HG03095 (cell line): ENCODE data around the gene CIAO3.

ENCODE experiments used
- ATAC-seq: cut with Tn5 transposase; IDR thresholded peaks from one replicate; pipeline ENCODE4 v1.9.1; 2021; ENCODE audit warnings: moderate library complexity; ENCODE audit not compliant: unreplicated experiment

CIAO3 gene

GRCh38 chr16:740764-741505 is at the start of gene CIAO3:
CIAO3 (minus strand) TSS chr16:740997; CDS start chr16:740985, 12 bp downstream.
- peak; percentile 49 for ATAC-seq

GRCh38 chr16:790086-790485 is 49.3 kb upstream of the CIAO3 start:
- ATAC-seq: no peak

- no peak for ATAC-seq
Observed at GRCh38 chr16:789191-789850, 48.5 kb upstream of the CIAO3 start.

- ATAC-seq: peak; percentile 55
Observed at GRCh38 chr16:788399-789126, 47.8 kb upstream of the CIAO3 start, which contains the start of gene CHTF18. CHTF18 (plus strand) TSS chr16:788620; CDS start chr16:788685, 65 bp downstream.

GRCh38 chr16:787978-788398 is 47.2 kb upstream of the CIAO3 start, which contains the start of gene RPUSD1:
RPUSD1 (minus strand) TSS chr16:788381; CDS start chr16:787737, 644 bp downstream.
- ATAC-seq: peak; percentile 12

- ATAC-seq: no peak
Observed at GRCh38 chr16:787321-787966, 46.6 kb upstream of the CIAO3 start.

GRCh38 chr16:785563-786535 is 45.1 kb upstream of the CIAO3 start:
- ATAC-seq: no peak

- no peak for ATAC-seq
Observed at GRCh38 chr16:784431-784830, 43.6 kb upstream of the CIAO3 start.

- no peak for ATAC-seq
Observed at GRCh38 chr16:783404-784161, 42.8 kb upstream of the CIAO3 start.

GRCh38 chr16:782766-783403 is 42.1 kb upstream of the CIAO3 start:
- no peak for ATAC-seq

GRCh38 chr16:782258-782657 is 41.5 kb upstream of the CIAO3 start:
- ATAC-seq: no peak

GRCh38 chr16:781346-782010 is 40.7 kb upstream of the CIAO3 start:
- no peak for ATAC-seq

GRCh38 chr16:780296-780695 is 39.5 kb upstream of the CIAO3 start:
- no peak for ATAC-seq

- no peak for ATAC-seq
Observed at GRCh38 chr16:779561-779960, 38.8 kb upstream of the CIAO3 start.

- ATAC-seq: no peak
Observed at GRCh38 chr16:778909-779527, 38.2 kb upstream of the CIAO3 start.

- no peak for ATAC-seq
Observed at GRCh38 chr16:778447-778846, 37.6 kb upstream of the CIAO3 start.

GRCh38 chr16:777826-778225 is 37.0 kb upstream of the CIAO3 start:
- no peak for ATAC-seq

- no peak for ATAC-seq
Observed at GRCh38 chr16:776824-777223, 36.0 kb upstream of the CIAO3 start.
